GM21619 (cell line): ENCODE data around the gene EBP.
A peak's percentile ranks its signal among the peaks of the same experiment; 100 is the strongest.
"Not testable (repeated sequence)": the region's sequence is repeated elsewhere in the genome, so short reads cannot be mapped to it uniquely, and the experiment has no call there.

Experiments used
- ATAC-seq: cut with Tn5 transposase; IDR thresholded peaks from one replicate; pipeline ENCODE4 v1.9.1; 2021; ENCODE audit not compliant: unreplicated experiment

The EBP gene

GRCh38 chrX:48492293-48492910 lies 29.2 kb upstream of the EBP start:
- no peak for ATAC-seq

- no peak for ATAC-seq
Observed at GRCh38 chrX:48493890-48494364, 27.7 kb upstream of the EBP start.

GRCh38 chrX:48496660-48497059 lies 24.9 kb upstream of the EBP start:
- ATAC-seq, result no peak

GRCh38 chrX:48497871-48498270 lies 23.7 kb upstream of the EBP start:
- no peak for ATAC-seq

- ATAC-seq, result no peak
Observed at GRCh38 chrX:48498374-48498809, 23.2 kb upstream of the EBP start.

GRCh38 chrX:48504261-48504660 lies 17.3 kb upstream of the EBP start:
- no peak for ATAC-seq

GRCh38 chrX:48505481-48505880 lies 16.1 kb upstream of the EBP start:
- ATAC-seq, result no peak

GRCh38 chrX:48507246-48507645 lies 14.4 kb upstream of the EBP start:
- no peak for ATAC-seq

GRCh38 chrX:48508400-48509244 lies 13.0 kb upstream of the EBP start, which contains the start of gene PORCN:
TSS of gene PORCN (plus strand) at chrX:48508992. CDS start at chrX:48509821, 829 bp downstream.
- peak; percentile 85 for ATAC-seq

GRCh38 chrX:48509245-48509590 lies 12.4 kb upstream of the EBP start:
- ATAC-seq, result peak; percentile 12

GRCh38 chrX:48509619-48510018 lies 12.0 kb upstream of the EBP start:
- no peak for ATAC-seq

GRCh38 chrX:48511560-48511959 lies 10.0 kb upstream of the EBP start:
- ATAC-seq, result no peak

GRCh38 chrX:48512371-48512935 lies 9.2 kb upstream of the EBP start:
- no peak for ATAC-seq

- ATAC-seq, result no peak
Observed at GRCh38 chrX:48513670-48514069, 7.9 kb upstream of the EBP start.

- ATAC-seq, result no peak
Observed at GRCh38 chrX:48514126-48514806, 7.3 kb upstream of the EBP start.

- ATAC-seq, result no peak
Observed at GRCh38 chrX:48514868-48515460, 6.6 kb upstream of the EBP start.

GRCh38 chrX:48515842-48516241 lies 5.8 kb upstream of the EBP start:
- no peak for ATAC-seq

GRCh38 chrX:48516285-48516684 lies 5.3 kb upstream of the EBP start:
- no peak for ATAC-seq

- ATAC-seq, result no peak
Observed at GRCh38 chrX:48516987-48517386, 4.6 kb upstream of the EBP start.

- not testable (repeated sequence) for ATAC-seq
Observed at GRCh38 chrX:48519481-48519880, 2.1 kb upstream of the EBP start.

GRCh38 chrX:48520455-48520854 lies 1.2 kb upstream of the EBP start:
- no peak for ATAC-seq
